Activated T-helper 9 cell treated with anti-CD3 and anti-CD28 coated beads, Interleukin-2, amount 50 U/mL, for 16 hours (primary cell): ENCODE measurements around the gene GDF15.
"Not testable (repeated sequence)": the region's sequence is repeated elsewhere in the genome, so short reads cannot be mapped to it uniquely, and the experiment has no call there.

ENCODE experiments used
- DNase-seq: peaks from one replicate; pipeline ENCODE4 v3.0.0-alpha.2; 2020; ENCODE audit warnings: low read depth

GDF15 gene, protein sequence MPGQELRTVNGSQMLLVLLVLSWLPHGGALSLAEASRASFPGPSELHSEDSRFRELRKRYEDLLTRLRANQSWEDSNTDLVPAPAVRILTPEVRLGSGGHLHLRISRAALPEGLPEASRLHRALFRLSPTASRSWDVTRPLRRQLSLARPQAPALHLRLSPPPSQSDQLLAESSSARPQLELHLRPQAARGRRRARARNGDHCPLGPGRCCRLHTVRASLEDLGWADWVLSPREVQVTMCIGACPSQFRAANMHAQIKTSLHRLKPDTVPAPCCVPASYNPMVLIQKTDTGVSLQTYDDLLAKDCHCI

DNA sequence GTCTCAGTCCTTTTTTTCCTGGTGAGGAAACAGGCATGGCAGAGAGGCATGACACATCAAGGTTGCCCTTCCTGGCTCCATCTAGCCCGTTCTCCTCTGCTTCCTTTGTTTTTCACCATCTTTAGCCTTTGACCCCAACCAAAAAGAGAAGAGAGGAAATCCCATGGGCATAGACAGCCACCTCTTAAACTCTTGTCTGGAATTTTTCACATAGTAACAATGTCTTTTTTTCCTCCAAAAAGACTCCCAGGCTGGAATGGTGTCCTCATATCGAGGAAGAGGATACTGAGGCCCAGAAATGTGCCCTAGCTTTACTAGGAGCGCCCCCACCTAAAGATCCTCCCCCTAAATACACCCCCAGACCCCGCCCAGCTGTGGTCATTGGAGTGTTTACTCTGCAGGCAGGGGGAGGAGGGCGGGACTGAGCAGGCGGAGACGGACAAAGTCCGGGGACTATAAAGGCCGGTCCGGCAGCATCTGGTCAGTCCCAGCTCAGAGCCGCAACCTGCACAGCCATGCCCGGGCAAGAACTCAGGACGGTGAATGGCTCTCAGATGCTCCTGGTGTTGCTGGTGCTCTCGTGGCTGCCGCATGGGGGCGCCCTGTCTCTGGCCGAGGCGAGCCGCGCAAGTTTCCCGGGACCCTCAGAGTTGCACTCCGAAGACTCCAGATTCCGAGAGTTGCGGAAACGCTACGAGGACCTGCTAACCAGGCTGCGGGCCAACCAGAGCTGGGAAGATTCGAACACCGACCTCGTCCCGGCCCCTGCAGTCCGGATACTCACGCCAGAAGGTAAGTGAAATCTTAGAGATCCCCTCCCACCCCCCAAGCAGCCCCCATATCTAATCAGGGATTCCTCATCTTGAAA, at the start of gene GDF15:
Gene GDF15 (plus strand): TSS at position 484 of the 868 bp plus-strand sequence. CDS start 32 bp downstream, at position 516.
- DNase-seq = no peak

DNA sequence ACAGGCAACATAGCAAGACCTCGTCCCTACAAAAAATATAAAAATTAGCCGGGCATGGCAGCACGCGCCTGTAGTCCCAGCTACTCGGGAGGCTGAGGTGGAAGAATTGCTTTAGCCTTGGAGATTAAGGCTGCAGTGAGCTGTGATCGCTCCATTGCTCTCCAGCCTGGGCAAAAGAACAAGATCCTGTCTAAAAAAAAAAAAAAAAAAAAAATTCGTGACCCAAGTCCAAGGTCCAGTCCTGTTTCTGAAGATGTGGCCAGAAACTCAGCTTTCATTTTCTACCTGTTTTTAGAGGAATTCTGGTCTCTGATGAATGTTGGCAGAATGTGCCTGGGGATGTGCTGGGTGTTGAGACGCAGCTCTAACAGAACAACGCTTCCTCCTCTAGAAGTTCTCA, 47.4 kb upstream of the GDF15 start:
- no peak for DNase-seq

- no peak for DNase-seq
These were observed 46.2 kb upstream of the GDF15 start for GRCh38 chr19:18339723-18340122.

DNA sequence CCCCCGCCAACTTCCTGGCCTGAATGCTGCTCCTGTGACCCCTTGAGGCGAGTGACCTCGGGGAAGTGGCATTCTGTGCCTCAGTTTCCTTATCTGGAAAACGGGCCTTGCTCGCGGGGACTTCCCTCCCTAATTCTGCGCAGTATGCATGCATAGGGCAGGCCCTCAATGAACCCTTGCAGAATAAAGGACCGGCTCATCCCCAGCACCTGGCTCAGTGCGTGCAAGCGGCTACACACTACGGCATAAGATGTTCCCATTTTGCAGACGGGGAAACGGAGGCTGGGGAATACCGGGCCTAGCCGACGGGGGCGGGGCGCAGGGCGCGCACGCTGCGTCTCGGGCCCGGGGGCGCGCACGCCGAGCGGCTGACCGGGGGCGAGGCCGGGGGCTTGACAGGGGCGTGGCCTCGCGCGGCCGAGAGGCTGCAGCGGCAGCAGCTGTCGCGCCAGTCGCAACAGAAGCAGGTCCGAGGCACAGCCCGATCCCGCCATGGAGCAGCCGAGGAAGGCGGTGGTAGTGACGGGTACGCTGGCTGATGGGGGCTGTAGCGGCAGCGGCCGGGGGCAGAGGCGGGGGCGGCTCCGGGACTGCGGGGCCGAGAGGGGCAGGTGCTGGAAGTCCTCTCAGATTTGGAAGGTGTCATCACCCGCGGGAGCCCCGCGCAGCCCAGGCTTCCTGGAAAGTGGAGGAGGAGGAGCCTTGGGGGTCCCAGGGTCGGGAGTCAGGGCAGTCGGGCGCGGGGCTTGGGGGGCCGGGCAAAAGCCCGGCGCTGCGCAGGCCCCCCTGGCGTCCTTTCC, 45.6 kb upstream of the GDF15 start, which contains the start of gene PGPEP1:
Gene PGPEP1 (plus strand): TSS at position 409 of the 800 bp plus-strand sequence. CDS start 84 bp downstream, at position 493.
- peak; percentile 63 for DNase-seq

DNA sequence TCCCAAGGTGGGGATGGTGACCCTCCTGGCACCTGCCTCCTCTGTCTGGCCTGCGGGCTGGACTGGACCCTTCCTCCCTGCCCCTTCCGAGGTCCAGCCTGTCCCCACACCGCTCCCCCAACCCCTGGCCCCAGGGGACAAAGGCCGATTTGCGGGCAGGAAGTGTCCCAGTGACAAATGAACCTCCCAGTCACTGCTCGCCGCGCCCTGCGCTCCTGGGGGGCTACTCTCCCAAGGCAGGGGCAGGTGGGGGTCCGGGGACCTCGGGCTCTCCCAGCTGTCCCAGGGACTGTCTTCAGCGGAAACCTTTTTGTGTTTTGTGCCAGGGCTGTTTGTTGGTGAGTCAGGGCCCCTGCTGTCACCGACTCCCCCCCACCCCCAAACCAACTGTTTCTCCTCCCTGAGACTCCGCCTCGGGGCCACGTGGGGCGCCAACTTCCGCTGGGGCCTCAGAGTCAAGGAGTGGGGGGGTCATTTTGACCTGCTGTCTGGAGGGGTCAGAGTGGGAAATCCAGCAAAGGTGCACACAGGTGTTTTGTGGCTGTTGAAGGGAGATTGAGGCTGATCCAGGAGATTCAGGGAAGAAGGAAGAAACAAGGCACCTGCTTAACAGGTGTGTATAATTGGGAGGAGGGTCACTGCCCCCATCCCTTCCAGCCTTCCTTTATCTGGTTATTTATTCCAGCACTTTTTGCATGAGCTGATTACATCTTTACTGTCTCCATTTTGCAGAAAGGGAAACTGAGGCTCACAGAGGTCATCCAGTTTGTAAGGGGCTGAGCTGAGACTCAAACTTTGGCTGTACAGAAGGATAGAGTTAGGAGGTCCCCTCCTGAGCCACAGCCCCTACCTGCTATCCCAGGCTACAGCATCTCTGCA, 44.7 kb upstream of the GDF15 start:
- DNase-seq = peak; percentile 49

DNA sequence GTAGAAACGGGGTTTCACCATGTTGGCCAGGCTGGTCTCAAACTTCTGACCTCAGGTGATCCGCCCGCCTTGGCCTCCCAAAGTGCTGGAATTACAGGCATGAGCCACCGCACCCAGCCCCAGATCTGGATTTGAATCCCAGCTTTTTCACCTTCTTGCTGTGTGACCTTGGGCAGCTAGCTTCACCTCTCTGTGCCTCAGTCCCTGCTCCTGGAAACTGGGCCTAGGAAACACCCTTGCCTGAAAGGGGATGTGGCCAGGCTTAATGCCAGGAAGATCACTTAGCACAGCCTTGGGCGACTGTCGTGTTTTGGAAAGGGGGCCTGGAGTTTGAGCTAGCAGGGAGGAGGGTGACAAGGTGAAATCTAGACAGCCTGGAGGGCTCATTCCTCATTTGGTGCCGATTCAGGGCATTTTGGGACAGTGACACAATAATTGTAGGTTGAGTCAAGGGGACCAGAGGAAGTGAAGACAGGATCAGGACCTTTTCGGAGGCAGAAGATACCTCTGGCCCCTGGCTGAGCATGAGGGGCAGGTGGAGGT, 43.8 kb upstream of the GDF15 start:
- DNase-seq = no peak

DNA sequence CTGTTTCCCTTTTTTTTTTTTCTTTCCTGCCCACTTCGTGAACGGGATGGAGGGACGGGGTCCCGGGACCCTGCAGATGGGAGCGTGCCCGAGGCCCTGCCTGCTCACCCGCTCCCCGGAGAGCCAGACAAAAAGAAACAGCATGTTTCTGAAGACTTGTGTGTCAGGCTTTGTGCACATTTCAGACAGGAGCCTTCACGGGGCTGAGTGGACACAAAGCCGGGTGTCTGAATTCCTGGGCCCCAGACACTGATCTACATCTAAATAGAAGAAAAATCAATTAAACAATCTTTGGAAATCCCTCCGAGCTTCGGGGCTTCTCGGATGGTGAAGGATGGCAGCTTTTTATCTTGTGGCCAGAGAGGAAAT, 41.4 kb upstream of the GDF15 start:
- no peak for DNase-seq

GRCh38 chr19:18345296-18345695, 40.7 kb upstream of the GDF15 start:
- DNase-seq = no peak

- DNase-seq = no peak
These were observed 39.9 kb upstream of the GDF15 start for GRCh38 chr19:18346091-18346490.

DNA sequence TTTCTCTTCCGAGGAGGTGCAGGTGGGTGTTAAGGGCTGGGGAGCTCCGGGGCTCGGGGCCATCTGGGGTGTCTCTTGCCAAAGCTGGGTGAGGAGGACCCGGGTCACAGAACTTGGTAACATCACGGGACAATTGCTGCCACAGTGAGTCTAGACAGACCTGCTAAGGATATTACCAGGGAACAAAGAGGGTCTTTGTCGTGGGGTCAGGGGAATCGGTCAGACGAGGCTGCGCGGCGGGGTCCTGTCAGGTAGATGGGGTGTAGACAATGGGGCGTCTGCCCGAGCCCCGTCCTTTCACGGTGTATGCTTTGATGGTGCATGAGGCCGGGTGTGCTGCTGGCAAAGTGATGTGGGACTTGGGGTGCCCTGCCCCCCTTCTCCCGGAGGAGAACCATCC, 37.8 kb upstream of the GDF15 start:
- no peak for DNase-seq

DNA sequence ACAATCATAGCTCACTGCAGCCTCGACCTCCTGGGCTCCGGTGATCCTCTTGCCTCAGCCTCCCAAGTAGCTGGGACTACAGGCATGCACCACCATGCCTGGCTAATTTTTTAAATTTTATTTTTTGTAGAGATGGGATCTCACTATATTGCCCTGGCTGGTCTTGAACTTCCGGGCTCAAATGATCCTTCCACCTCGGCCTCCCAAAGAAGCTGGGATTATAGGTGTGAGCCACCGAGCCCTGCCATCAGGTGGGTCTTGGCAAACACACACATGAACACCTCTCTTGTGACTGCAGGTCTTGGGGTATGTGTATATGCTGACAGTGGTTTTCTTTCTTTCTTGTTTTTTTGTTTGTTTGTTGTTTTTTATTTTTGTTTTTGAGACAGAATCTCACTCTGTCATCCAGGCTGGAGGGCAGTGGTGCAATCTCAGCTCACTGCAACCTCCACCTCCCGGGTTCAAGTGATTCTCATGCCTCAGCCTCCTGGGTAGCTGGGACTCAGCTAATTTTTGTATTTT, 37.1 kb upstream of the GDF15 start:
- not testable (repeated sequence) for DNase-seq

DNA sequence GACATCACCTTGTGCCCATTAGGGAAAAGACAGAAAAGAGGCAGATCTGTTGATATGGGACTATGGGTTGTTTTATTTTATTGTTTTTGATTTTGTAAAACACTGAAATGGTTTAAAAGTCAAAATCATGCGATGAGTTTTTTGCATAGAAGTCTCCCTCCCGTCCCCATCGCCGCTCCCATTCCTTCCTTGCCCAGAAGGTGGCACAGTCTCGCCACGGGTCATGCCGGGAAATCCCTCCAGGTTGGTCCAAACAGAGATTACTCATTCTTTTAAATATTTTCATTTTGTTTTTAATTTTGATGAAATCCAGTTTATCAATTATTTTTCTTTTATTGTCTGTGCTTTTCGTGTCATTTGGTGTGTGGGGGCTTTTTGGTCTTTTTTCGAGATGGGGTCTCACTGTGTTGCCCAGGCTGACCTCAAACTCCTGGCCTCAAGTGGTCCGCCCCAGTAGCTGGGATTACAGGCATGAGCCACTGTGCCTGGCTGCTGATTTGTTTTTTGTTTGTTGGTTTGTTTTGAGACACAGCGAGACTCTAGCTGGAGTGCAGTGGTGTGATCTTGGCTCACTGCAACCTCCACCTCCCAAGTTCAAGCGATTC, 36.3 kb upstream of the GDF15 start:
- no peak for DNase-seq

- no peak for DNase-seq
These were observed 35.5 kb upstream of the GDF15 start for GRCh38 chr19:18350490-18350889.

- DNase-seq = no peak
These were observed 34.4 kb upstream of the GDF15 start for GRCh38 chr19:18351544-18351943.

DNA sequence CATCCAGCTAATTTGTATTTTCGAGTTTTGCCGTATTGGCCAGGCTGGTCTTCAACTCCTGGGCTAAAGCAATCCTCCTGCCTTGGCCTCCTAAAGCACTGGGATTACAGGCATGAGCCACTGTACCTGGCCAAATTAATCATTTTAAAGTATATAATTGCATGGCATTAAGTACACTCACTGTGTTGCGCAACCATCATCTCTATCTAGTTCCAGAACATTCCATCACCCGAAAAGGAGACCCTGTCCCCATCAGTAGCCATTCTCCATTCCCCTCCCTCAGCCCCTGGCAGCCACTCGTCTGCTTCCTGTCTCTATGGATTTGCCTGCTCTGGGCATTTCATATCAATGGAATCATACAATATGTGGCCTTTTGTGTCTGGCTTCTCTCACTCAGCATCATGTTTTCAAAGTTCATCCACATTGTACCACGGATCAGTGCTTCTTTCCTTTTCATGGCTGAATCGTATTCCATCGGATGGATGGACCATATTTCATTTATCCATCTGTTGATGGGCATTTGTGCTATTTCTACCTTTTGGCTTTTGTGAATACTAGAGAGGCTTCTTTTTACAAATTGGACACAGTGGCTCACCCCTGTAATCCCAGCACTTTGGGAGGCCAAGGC, 32.5 kb upstream of the GDF15 start:
- DNase-seq = no peak

GRCh38 chr19:18354743-18355142, 31.2 kb upstream of the GDF15 start:
- not testable (repeated sequence) for DNase-seq

DNA sequence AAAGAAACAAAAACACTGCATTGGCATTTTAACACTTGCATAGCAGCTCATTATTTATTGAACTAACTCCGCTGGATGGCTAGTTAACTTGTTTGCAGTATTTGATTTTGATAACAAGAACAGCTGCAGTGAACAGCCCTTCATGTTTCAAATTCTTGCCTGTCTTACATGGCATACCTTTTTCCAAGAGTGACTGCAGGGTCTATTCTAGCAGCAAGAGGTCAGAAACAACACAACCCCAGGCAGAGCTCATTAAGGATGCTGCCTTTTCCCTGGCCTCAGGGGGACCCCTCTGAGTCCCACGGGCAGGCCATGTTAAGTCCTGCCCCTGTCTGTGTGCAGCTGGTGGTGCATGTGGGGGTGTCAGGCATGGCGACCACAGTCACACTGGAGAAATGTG, 28.9 kb upstream of the GDF15 start:
- no peak for DNase-seq

GRCh38 chr19:18361646-18362045, 24.3 kb upstream of the GDF15 start:
- DNase-seq = no peak

DNA sequence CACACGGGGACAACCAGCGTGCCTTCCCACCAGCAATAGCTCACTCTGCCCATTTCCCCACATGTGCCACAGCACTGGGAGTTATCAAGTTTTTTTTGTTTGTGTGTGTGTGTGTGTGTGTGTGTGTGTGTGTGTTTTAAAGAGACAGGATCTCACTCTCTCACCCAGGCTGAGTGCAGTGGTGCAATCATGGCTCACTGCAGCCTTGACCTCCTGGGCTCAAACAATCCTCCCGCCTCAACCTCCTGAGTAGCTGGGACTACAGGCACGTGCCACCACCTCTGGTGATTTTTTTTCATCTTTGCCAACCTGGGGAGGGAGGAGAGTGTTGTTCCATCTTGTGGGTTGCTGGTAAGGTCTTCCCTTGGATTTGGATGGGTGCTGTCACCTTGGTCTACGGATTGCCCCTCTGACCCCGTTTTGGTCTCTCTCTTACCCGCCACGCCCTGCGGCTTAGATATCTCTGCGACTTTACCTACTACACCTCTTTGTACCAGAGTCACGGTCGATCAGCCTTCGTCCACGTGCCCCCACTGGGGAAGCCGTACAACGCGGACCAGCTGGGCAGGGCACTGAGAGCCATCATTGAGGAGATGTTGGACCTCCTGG, 22.9 kb upstream of the GDF15 start:
- DNase-seq = no peak

- DNase-seq = no peak
These were observed 22.2 kb upstream of the GDF15 start for GRCh38 chr19:18363787-18364186.
